GM19193 (cell line): ENCODE results near the gene NAV2.

ENCODE experiments used
- POLR2A ChIP-seq: IDR thresholded peaks from 4 replicates; pipeline ENCODE4 v1.6.1; 2011; ENCODE audit not compliant: insufficient read depth, insufficient read length; ENCODE audit errors: extremely low read depth

NAV2 gene

DNA sequence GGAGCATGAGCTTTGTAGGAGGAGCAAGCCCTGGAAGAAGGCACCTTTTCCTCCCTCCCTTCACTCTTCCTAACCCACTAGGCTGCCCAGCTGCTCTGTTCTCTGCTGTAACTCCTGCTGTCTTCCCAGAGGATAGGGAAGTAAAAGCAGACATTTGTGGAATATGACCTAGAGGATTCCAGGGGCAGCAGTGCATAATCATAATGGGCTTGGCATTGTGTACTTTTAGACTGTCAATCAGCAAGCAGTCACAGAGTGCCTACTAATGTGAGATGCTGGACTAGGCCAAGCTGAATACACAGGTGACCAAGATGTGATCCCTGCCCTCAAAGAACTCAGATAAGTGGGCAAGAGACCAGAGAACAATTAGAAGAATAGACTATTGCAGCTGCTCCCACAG, 133.0 kb downstream of the NAV2 start:
- TF ChIP-seq POLR2A: no peak

DNA sequence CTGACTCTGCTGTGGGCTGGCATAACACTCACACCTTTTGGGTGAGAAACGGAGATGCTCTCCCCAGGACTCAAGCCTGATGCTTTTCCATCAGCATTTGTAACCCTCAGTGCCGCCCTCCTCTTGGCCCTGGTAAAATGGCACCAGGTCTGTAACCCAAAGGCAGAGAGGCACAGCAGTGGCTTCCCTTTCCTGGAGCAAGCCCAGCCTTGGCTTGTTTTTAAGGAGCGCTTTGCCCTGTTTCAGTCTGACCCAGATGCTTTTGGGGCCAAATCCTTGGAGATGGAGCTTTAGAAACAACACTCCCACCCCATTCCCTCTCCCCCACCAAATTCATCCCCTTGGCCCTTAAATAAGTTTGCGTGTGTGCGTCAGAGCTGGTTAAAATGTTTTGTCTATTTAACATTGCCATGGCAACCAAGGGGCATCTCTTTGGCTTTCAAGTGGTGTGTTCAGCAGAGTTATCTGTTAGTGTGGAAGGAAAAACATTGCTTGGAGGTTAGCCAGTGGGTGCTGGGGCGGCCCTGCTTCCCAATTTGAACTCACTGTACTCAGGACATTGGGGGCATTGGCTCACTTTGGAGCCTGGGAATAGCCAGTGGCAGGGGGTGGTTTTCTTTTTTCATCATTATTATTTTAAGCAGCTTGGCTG, 134.1 kb downstream of the NAV2 start:
- TF ChIP-seq POLR2A: no peak

DNA sequence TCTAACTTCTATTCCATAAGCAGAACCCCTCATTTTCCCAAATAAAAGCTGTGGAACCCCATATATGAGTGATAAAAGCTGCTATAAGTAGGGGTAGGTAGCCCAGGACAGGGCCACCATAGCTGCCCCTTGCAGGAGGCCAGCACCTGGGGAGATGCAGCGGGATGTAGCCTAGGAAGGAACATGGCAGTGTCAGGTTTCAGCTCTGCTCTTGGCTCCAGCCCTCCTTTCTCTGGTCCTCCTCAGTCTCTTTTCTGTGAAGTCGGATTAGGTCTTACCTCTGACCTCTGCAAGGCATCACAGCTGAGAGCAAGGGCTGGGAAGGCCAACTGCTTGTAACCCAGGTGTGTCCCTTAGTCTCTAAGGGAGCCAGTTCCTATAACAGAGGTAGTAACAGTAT, 135.6 kb downstream of the NAV2 start:
- TF ChIP-seq POLR2A: no peak

DNA sequence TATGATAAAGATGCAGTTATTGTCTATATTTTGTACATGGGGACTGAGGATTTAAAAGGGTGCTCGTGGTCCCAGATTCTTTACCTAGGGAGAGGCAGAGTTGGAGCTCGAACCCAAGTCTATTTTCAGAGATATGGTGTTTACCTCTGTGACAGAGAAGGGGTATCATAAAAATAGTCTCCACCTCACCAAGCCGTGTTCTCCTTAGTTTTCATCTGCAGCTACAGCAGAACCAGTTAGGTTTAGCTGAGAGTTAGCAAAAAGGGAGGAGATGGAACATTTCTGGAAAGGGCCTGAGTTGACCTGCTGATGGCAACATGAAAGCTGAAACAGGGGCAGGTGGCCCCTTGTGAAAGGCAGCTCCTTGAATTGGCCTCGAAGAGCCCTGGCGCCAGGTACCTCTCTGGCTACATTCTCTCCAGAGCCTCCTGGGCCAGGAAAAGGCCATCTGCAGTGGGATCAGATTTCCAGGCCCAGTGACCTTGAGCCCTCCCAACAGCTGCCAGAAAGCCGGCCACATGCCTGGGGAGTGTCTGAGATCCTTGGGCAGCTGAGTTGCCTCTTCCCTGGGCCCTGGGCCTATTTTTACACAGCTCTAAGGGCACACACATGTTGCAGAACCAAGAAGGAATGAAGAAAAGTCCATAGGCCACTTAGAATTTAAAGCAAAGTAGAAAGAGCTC, 136.6 kb downstream of the NAV2 start:
- no peak for TF ChIP-seq POLR2A

DNA sequence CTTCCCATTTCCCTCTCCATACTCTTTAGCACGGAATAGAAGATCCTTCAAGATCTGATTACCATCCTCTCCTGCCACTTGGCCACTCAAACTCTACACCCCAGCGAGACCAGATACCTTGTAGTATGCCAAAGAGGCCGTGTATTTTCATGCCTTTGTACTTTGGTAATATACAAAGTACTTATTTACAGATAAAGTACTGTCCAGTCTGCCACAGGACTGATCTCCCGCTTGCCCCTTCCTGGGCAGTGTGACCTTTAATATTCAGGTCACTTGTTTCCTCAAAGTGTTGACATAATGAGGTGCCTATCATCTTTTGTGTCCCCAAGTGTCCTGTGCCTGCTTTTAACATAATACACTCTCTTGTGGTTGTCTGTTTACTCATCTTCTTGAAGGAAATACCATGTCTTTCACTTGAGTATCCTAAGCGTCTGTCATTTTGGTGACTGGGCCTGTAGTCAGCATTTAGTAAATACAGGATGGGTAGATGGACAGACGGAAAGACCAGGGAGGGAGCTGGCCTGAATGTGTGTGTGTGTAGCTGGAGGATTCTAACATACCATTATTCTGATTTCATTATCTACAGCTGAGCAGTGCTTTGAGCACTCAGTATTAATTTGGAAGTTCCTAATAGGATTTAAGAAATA, 137.4 kb downstream of the NAV2 start:
- no peak for TF ChIP-seq POLR2A

DNA sequence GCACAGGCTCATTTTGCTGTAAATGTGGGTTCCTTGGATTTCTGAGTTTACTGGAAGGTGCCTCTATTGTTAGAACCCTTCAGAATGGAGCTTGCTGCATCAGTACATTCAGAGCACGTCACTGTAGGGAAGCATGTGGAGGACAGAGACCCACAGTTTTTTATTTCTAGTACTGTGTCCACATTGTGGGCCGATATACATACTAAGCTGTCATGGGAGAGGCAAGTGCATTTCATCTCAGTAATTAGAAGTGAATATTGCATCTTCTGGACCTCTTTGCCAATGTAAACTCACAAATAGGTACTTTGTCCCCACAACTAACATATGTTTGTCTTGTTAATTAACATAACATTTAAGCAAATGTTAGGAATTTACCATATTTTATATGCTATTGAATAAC, 139.7 kb downstream of the NAV2 start:
- no peak for TF ChIP-seq POLR2A

DNA sequence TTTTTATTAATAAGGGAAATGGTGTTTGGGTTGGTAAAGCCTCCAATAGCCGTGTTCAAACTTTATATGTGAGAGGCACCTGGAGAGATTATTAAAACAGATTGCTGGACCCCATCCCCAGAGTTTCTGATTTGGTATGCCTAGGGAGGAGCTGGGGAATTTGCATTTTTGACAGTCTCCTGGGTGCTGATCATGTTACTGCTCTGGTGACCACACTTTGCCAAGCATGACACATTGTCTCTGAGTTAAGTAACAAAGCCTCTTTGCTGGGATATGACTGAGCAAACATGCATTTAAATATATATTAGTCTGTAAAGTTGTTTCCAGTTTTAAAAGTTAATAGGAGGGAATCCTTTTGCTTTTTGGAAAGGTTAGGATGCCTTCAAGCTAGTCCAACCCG, 140.4 kb downstream of the NAV2 start:
- TF ChIP-seq POLR2A: no peak

DNA sequence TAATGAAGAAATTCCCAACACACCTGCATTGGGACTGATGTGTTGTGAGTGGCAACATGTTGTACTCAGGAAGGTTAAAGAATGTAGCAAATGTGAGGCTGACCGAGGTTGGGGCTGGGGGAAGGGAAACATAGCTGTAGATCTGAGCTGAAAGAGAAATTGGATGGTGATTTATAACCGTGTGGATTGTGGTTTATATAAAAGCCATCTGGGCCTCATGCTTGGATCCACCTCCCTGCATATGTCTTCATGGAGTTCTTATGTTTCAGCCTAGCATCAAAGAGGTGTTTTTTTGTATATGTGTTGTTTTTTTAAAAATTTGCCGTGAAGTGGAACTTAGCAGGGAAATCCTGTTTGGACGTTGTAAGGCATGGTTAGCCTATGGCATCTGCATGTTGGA, 141.3 kb downstream of the NAV2 start:
- no peak for TF ChIP-seq POLR2A

DNA sequence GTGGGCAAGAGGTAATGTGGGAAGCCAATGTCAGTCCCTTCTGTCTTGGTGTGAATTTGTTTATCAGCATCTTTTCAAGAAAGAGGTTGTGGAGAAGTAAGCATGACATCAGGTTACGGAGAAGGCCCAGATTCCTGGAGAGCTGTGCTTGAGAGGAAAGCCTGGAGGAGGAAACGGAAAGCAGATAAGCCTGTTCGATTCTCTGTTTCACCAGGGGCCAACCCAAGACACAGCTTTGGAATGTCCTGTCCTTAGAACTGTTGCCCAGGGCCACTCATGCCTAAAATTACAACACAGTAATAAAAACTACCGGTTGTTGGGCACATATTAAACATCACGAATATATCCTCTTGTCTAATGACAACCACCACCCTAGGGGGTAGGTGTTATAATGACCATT, 148.5 kb downstream of the NAV2 start:
- TF ChIP-seq POLR2A: no peak

DNA sequence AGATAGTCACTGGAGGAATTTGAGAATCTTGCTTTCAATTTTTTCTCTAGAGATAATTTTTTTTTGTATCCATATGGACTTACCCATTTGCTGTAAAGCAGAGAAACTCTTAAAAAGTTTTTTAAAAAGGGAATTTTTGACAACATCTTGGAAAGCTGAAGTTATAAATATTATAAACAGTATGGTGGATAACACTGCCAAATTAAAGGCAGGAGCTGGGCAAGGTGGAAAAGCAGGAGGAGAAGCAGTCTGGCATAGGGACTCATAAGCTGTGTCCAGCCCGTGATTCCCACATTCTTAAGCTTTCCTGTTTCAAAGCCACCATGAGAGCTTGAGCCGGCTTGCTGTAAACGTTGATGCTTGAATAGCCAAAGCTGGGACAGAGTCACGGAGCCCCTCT, 149.5 kb downstream of the NAV2 start:
- TF ChIP-seq POLR2A: no peak

DNA sequence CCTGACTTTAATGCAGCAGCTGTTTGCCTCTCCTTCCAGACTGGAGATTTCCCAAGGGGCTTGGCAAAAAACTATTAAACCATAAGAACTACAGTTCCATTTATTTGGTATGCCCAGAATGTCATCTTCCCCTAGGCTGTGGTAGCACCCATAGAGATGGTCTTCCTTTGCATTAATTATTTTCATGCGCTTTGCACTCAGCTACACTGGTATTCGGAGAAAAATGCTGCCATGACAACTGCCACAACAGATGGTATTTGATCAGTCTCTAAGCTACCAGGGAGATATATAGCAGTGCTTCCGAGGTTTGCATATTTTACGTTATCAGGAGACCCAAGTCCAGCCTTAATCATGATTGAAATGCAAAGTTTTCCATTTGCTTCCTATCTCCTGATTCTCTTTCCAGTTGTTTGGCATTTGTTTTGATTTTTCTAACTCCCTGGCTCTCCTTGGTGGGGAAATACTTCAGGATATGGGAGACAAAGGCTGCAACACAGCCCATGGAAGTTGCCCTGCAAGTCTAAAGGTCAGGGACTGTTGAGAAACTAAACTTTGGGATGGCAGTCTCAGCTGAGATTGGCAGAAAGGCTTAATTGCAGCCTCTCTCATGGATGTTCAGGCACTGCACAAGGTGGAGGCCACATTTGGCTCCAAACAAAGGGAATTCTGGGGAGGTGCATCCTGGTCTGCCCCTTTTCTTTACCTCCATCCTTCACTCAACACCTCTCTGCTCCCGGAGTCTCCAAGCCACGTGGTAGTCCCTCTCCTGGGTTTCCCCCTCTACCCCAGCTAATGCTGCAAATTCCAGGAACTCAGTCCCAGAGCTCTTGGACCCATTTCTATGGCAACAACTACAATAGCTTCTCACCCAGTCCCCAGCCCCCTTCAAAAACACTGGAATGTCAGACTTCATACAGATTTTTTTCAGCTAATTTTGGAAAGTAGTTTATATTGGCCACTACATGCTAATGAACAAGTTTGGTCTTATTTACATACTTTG, 151.8 kb downstream of the NAV2 start:
- no peak for TF ChIP-seq POLR2A

DNA sequence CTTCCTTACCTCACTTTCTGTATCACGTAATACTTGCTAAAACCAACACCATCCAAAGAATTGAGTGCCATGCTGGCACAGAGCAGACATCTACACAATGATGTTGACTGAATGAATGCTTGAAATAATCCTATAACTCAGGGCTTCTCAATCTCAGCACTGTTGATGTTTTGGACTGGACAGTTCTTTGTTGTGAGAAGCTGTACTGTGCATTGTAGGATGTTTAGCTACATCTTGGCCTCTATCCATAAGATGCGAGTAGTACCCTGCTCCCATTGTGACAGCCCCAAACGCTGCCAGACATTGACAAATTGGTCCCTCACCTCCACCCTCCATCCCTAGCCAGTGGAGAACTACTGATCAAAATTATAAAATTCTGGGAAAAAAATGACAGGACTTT, 153.4 kb downstream of the NAV2 start:
- no peak for TF ChIP-seq POLR2A

DNA sequence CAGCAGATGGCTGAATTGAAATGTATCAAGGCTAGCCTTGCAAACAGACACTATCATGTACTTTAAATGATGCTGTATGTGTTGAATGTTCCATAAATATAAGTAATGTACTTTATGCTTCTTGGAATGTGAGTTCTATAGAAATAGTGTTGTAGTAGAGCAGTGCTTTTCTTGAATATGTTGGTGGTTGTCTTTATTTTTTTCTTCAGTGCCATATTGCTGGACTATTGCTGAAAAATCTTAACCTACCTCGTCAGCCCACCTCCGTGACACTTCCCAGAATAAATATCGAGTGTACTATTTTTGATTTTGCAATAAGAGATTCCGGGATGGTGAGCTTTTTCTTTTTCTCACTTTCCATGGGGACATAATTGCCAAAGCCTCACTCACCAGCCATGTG, 153.9 kb downstream of the NAV2 start:
- TF ChIP-seq POLR2A: no peak

DNA sequence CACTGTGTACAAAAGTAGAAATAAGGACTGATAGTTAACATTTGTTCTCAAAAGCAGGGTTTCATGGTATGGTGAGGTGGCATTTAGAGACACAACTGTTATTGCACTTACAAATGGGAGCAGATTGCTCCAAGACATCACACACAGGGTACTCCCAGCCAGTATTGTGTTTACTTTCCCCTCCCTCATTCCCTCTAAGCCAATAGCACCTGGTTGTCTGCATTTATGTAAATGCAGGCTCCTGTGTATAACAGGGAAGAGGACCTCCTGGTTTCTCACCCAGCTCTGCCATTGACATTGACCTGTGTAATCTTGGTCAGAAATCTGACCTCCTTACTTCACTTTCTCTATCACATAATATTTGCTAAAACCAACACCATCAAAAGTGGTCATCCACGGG, 154.4 kb downstream of the NAV2 start:
- TF ChIP-seq POLR2A: no peak

DNA sequence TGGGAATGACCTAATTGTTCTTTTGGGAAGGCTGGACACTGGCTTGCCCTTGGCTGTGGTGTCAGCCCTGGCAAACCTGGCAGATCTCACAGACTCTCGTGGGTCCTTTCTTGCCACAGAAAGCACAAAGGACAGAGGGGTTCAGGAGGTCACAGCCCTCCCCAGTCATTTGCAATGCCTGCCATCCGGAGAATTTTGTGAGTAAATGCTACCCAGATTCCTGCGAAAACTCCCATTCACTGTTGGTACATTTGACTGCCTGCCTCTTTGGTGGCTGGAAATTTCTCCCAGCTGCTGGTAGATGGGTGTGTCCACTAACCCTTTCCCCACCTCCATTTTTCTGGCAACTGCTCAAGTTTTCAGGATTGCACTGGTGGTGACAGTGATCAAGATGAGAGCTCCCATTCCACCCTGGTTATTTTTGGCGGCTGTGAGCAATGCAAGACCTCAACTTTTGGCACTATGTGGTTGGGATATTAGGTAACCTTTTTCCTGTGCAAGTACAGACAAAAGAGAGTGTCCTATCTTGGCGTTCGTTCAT, 155.7 kb downstream of the NAV2 start:
- TF ChIP-seq POLR2A: no peak
